Mesenchymal stem cell (in vitro differentiated cells and primary cell): ENCODE data around the gene FAM89B.

Source experiments
- DNase-seq: peaks from one replicate; pipeline ENCODE4 v3.0.0-alpha.2; 2013
- H2AFZ ChIP-seq: one replicate; pipeline ENCODE4 v1.6.1; 2013; ENCODE audit warnings: low read depth, mild to moderate bottlenecking, control low read depth, inconsistent platforms, low read length, moderate library complexity
- H2AK5ac ChIP-seq: 2 replicates; pipeline ENCODE4 v1.6.1; 2013; ENCODE audit warnings: low read length, moderate library complexity, mild to moderate bottlenecking, inconsistent platforms; ENCODE audit not compliant: severe bottlenecking
- H2BK120ac ChIP-seq: one replicate; pipeline ENCODE4 v1.6.1; 2013; ENCODE audit warnings: low read depth, mild to moderate bottlenecking, inconsistent platforms, low read length, moderate library complexity
- H2BK12ac ChIP-seq, 2 experiments: one replicate each; pipeline ENCODE4 v1.6.1; 2013; ENCODE audit warnings: inconsistent platforms in 2 of 2, low read length in 2 of 2, mild to moderate bottlenecking in 2 of 2, moderate library complexity in 2 of 2, control low read depth in 1 of 2
- H2BK15ac ChIP-seq: one replicate; pipeline ENCODE4 v1.6.1; 2013; ENCODE audit warnings: mild to moderate bottlenecking, low read depth, inconsistent platforms; ENCODE audit not compliant: poor library complexity, severe bottlenecking
- H2BK5ac ChIP-seq: 2 replicates; pipeline ENCODE4 v1.6.1; 2013; ENCODE audit warnings: low read depth, mild to moderate bottlenecking, low read length, control low read depth, inconsistent platforms; ENCODE audit not compliant: poor library complexity, severe bottlenecking
- H3K14ac ChIP-seq, 2 experiments: one replicate each; pipeline ENCODE4 v1.6.1; 2013; ENCODE audit warnings: inconsistent platforms in 2 of 2, low read length in 2 of 2, control low read depth in 1 of 2, mild to moderate bottlenecking in 1 of 2, moderate library complexity in 1 of 2
- H3K18ac ChIP-seq, 2 experiments: one replicate each; pipeline ENCODE4 v1.6.1; 2013; ENCODE audit warnings: inconsistent platforms in 2 of 2, low read length in 2 of 2, control low read depth in 1 of 2, low read depth in 1 of 2, mild to moderate bottlenecking in 1 of 2
- H3K23ac ChIP-seq, 2 experiments: one replicate each; pipeline ENCODE4 v1.6.1; 2013; ENCODE audit warnings: inconsistent platforms in 2 of 2, low read length in 2 of 2, mild to moderate bottlenecking in 2 of 2, moderate library complexity in 2 of 2, control low read depth in 1 of 2
- H3K27ac ChIP-seq: 2 replicates; pipeline ENCODE4 v1.5.1; 2013; ENCODE audit warnings: mild to moderate bottlenecking, moderate library complexity, low read length, control low read depth, inconsistent platforms; ENCODE audit not compliant: poor library complexity, severe bottlenecking
- H3K27me3 ChIP-seq, 2 experiments: 2 replicates each; pipeline versions ENCODE4 v1.6.1 to v1.7.0; 2013; ENCODE audit warnings: low read length in 2 of 2, mild to moderate bottlenecking in 2 of 2, moderate library complexity in 2 of 2, control low read depth in 1 of 2, inconsistent platforms in 1 of 2; ENCODE audit not compliant: control insufficient read depth in 1 of 2, insufficient read depth in 1 of 2
- H3K36me3 ChIP-seq, 2 experiments: 2 replicates each; pipeline versions ENCODE4 v1.6.1 to v1.7.0; 2013; ENCODE audit warnings: low read length in 2 of 2, control low read depth in 1 of 2, inconsistent platforms in 1 of 2, low read depth in 1 of 2, mild to moderate bottlenecking in 1 of 2; ENCODE audit not compliant: insufficient read depth in 2 of 2, control insufficient read depth in 1 of 2
- H3K4ac ChIP-seq, 2 experiments: one replicate each; pipeline ENCODE4 v1.6.1; 2013; ENCODE audit warnings: inconsistent platforms in 2 of 2, low read length in 2 of 2, mild to moderate bottlenecking in 2 of 2, moderate library complexity in 2 of 2, control low read depth in 1 of 2, low read depth in 1 of 2
- H3K4me1 ChIP-seq: 2 replicates; pipeline ENCODE4 v1.6.1; 2013; ENCODE audit warnings: low read depth, low read length, control low read depth; ENCODE audit not compliant: control insufficient read depth, insufficient read depth
- H3K4me2 ChIP-seq: 2 replicates; pipeline ENCODE4 v1.6.1; 2013; ENCODE audit warnings: low read length, mild to moderate bottlenecking, inconsistent platforms; ENCODE audit not compliant: poor library complexity, severe bottlenecking
- H3K4me3 ChIP-seq, 2 experiments: 2 replicates each; pipeline versions ENCODE4 v1.5.1 to v1.7.0; 2013; ENCODE audit warnings: low read length in 2 of 2, mild to moderate bottlenecking in 2 of 2, control low read depth in 1 of 2, low read depth in 1 of 2; ENCODE audit not compliant: insufficient read depth in 1 of 2
- H3K79me1 ChIP-seq: replicated peaks from 2 replicates; pipeline ENCODE4 v1.6.1; 2013; ENCODE audit warnings: mild to moderate bottlenecking, control low read depth, low read length, inconsistent platforms; ENCODE audit not compliant: poor library complexity, severe bottlenecking
- H3K9ac ChIP-seq: 2 replicates; pipeline ENCODE4 v1.7.0; 2013; ENCODE audit warnings: mild to moderate bottlenecking, low read length, moderate library complexity
- H3K9me3 ChIP-seq: 2 replicates; pipeline ENCODE4 v1.7.0; 2013; ENCODE audit warnings: mild to moderate bottlenecking, low read length; ENCODE audit not compliant: control insufficient read depth
- H4K8ac ChIP-seq: one replicate; pipeline ENCODE4 v1.6.1; 2013; ENCODE audit warnings: inconsistent platforms, mild to moderate bottlenecking, low read length, moderate library complexity
- H4K91ac ChIP-seq: one replicate; pipeline ENCODE4 v1.6.1; 2013; ENCODE audit warnings: mild to moderate bottlenecking, low read length, inconsistent platforms
- WGBS: methylation state at CpG from one replicate; pipeline ENCODE4 v1.1.7; 2013; ENCODE audit warnings: mixed read lengths; 5-methylcytosine and 5-hydroxymethylcytosine counted together

FAM89B gene

DNA sequence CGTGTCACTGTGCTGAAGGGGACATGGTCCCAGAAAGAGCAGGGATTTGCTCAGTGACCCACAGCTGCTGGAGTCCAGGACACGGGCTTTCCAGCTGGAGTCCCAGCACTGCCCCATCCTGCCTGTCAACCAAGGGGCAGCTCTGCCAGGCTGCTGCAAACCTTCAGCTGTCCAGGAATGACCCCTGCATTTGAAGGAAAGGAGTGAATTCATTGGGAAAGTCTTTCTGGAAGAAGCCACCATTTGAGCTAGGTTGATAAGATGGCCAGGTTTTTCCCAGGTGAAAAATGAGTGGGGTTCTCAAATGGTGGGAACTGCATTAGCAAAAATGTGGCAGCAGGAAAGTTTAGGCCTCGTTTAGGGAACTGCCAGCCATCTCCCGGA lies 13.9 kb downstream of the FAM89B start:
- Histone ChIP-seq H2BK5ac (no peak overlapping the region), H2BK15ac (no peak overlapping the region), H3K14ac (no peak overlapping the region), H3K4ac (no peak overlapping the region), H2AK5ac (no peak overlapping the region), H4K91ac (no peak overlapping the region), H3K79me1 (peaks cover 17% of the 10 kb centered on the region), H2AFZ (no peak overlapping the region), H3K4me1 (peaks cover 26% of the 10 kb centered on the region), H3K4me2 (no peak overlapping the region), H3K23ac (no peak overlapping the region), H3K18ac (peak overlapping the region in 1 of 2 experiments; percentile 37), H3K27ac (no peak overlapping the region), H3K9me3 (no peaks in the 10 kb centered on the region), H4K8ac (no peak overlapping the region), H2BK12ac (peak overlapping the region; percentile 2 to 69), H3K9ac (no peak overlapping the region), H3K36me3 (peaks cover 59% of the 10 kb centered on the region in 2 experiments), H2BK120ac (no peak overlapping the region), H3K27me3 (no peaks in the 10 kb centered on the region), H3K4me3 (no peak overlapping the region)
- 85% methylated on average over 4 of the region's 4 CpGs for WGBS
- no peak for DNase-seq

DNA sequence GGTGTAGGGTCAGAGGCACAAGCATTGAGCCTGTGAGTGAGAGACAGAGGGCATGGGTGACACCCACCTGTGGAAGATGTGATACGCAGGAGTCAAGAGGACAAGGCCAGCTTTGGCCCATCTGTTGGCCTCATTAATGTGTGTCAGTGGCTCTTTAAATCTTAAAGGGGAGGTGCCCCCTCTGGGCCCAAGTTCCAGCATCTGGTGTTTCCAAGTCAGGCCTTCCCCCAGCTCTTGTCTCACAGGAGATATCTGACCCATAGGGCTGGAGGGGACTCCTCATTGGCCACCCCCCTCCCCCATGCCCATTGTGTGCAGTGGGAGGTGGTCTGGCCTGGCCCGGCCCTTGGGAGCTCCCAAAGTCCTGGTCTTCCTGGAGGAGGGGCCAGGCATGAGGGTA lies 14.3 kb downstream of the FAM89B start:
- Histone ChIP-seq H4K91ac (peak overlapping the region; percentile 2), H3K79me1 (peaks cover 17% of the 10 kb centered on the region), H3K4me3 (peak overlapping the region in 1 of 2 experiments; percentile 26), H3K4me2 (no peak overlapping the region), H2AFZ (no peak overlapping the region), H3K14ac (no peak overlapping the region), H4K8ac (peak overlapping the region; percentile 24), H3K36me3 (peaks cover 54 to 57% of the 10 kb centered on the region in 2 experiments), H3K23ac (peak overlapping the region in 1 of 2 experiments; percentile 1), H3K4me1 (peaks cover 26% of the 10 kb centered on the region), H2AK5ac (no peak overlapping the region), H2BK120ac (no peak overlapping the region), H3K27ac (no peak overlapping the region), H3K18ac (peak overlapping the region in 1 of 2 experiments; percentile 37), H2BK5ac (no peak overlapping the region), H2BK12ac (peak overlapping the region; percentile 45 to 69), H2BK15ac (no peak overlapping the region), H3K9me3 (no peaks in the 10 kb centered on the region), H3K9ac (peak overlapping the region; percentile 9), H3K4ac (no peak overlapping the region), H3K27me3 (no peaks in the 10 kb centered on the region)
- DNase-seq = peak; percentile 51
- 76% methylated on average over 2 of the region's 2 CpGs for WGBS

DNA sequence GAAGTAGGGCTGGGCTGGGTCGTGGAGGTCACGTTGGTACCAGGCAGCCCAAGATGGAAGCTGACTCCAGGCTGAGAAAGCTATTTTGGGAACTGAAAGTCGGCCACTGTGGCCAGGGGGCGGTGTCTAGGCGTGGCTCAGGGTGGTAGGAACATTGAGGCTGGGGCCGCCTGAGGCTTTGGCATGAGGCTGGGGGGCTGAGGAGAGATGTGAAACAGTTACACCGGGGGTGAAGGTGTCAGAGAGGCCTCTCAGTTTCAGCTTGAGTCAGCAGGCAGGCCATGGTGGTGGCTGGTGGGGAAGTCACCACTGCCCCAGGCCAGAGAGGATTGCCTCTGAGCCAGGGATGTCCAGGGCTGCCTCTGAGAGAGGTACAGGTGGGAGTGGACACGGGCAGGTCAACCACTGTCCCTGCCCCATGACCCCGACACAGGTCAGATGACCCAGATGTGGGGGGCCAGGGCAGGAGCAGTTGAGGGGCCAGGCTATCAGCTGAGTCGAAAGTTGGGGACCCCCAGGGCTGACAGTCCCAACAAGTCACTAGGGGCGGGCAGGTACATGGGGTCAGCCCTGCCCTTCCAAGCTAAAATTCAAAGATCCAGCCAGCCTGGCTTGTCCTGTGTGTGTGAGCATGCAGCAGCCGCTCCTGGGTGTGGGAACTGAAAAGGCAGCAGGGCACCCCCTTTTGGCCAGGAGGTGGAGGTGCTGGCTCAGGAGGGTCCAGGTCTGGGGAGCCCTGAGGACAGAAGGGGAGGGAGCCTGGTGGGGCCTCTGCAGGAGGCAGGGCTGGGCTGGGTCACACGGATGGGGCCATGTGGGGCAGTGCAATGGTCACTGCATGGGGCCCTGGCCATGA lies 16.1 kb downstream of the FAM89B start:
- Histone ChIP-seq H3K4me1 (peaks cover 38% of the 10 kb centered on the region), H3K9me3 (no peaks in the 10 kb centered on the region), H2BK5ac (no peak overlapping the region), H2BK12ac (peak overlapping the region; percentile 27 to 42), H3K18ac (peak overlapping the region; percentile 29 to 63), H3K4ac (peak overlapping the region in 1 of 2 experiments; percentile 54), H4K91ac (peak overlapping the region; percentile 88), H3K9ac (peak overlapping the region; percentile 59), H2BK15ac (no peak overlapping the region), H2BK120ac (peak overlapping the region; percentile 11), H3K4me3 (no peak overlapping the region), H2AFZ (no peak overlapping the region), H3K79me1 (peaks cover 17% of the 10 kb centered on the region), H3K36me3 (peaks cover 50 to 53% of the 10 kb centered on the region in 2 experiments), H2AK5ac (peak overlapping the region; percentile 66), H3K23ac (peak overlapping the region in 1 of 2 experiments; percentile 6), H3K27ac (no peak overlapping the region), H3K4me2 (no peak overlapping the region), H4K8ac (peak overlapping the region; percentile 85), H3K27me3 (no peaks in the 10 kb centered on the region), H3K14ac (peak overlapping the region in 1 of 2 experiments; percentile 41)
- DNase-seq = peak; percentile 59
- WGBS = 66% methylated on average over 13 of the region's 13 CpGs

DNA sequence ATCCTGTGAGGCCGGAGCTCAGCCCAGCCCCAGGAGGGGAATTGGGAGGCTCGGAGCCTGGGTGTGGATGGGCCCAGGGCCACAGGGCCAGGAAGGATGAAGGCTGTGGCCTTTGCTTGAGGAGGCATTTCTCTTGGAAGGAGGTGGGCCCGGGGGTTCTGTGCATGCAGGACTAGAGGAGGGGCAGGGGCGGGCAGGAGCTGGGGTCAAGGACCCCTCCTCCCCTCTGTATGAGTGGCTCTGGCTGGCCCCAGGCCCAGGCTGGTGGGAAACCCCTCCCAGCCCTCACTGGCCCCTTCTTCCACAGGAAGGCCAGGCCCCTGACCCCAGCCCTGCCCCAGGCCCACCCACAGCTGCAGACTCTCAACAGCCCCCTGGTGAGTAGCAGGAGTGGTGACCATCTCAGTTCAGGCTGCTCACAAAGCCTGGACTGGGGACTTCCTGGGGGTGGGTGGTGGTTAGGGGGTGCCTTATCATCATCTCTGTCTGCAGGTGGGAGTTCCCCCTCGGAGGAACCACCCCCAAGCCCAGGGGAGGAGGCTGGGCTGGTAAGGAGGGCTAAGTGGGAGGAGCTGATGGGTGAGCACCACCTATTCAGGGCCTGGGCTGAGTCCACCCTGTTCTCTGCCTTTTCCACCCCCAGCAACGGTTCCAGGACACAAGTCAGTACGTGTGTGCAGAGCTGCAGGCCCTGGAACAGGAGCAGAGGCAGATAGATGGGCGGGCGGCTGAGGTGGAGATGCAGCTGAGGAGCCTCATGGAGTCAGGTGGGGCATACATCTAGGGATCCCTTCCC lies 17.3 kb downstream of the FAM89B start:
- 87% methylated on average over 7 of the region's 9 CpGs for WGBS
- no peak overlapping the region for H2AFZ ChIP-seq
- no peak overlapping the region for H3K9ac ChIP-seq
- H2BK15ac ChIP-seq = peak overlapping the region; percentile 79
- H3K14ac ChIP-seq = no peak overlapping the region
- no peak overlapping the region for H2BK5ac ChIP-seq
- DNase-seq = no peak
- H2BK12ac ChIP-seq = no peak overlapping the region
- H3K23ac ChIP-seq = no peak overlapping the region
- H2AK5ac ChIP-seq = no peak overlapping the region
- no peak overlapping the region for H3K4me3 ChIP-seq
- no peaks in the 10 kb centered on the region for H3K9me3 ChIP-seq
- no peak overlapping the region for H2BK120ac ChIP-seq
- peaks cover 39% of the 10 kb centered on the region for H3K4me1 ChIP-seq
- no peak overlapping the region for H3K27ac ChIP-seq
- peak overlapping the region; percentile 46 for H4K8ac ChIP-seq
- H4K91ac ChIP-seq = peak overlapping the region; percentile 41
- no peak overlapping the region for H3K4ac ChIP-seq
- no peak overlapping the region for H3K4me2 ChIP-seq
- no peak overlapping the region for H3K18ac ChIP-seq
- H3K36me3 ChIP-seq = peaks cover 44 to 50% of the 10 kb centered on the region in 2 experiments
- H3K27me3 ChIP-seq = no peaks in the 10 kb centered on the region
- peaks cover 14% of the 10 kb centered on the region for H3K79me1 ChIP-seq
